Activated CD4-positive, alpha-beta memory T cell treated with anti-CD3 and anti-CD28 coated beads, Interleukin-2, amount 10 ng/mL, durations not matched to agents 7 days and 5 days (primary cell): ENCODE data around the gene DUOX1. TPM values are rescaled to one million over a fixed set of nuclear protein-coding genes. Genes with fewer than 3 reads are reported as not detected.
A peak's percentile ranks its signal among the peaks of the same experiment; 100 is the strongest.

Experiments used
- CTCF ChIA-PET: fragments of 350-600 bp; sonication (Branson Sonifier 250); formaldehyde crosslinking; loops from one replicate; lab custom pipeline; 2021; ENCODE audit warnings: antibody characterized with exemption, inconsistent platforms; lab: Charles Lee
- POLR2A ChIA-PET: fragments of 350-600 bp; sonication (Branson Sonifier 250); formaldehyde crosslinking; loops from one replicate; lab custom pipeline; 2021; ENCODE audit warnings: antibody characterized with exemption; lab: Charles Lee
- DNase-seq: peaks from one replicate; pipeline ENCODE4 v3.0.0-alpha.2; 2020
- H3K27ac Mint-ChIP-seq: one replicate; pipeline ENCODE4 v1.8.0; 2021; ENCODE audit warnings: mild to moderate bottlenecking, mixed read lengths
- H3K27me3 Mint-ChIP-seq: one replicate; pipeline ENCODE4 v1.8.0; 2021; ENCODE audit warnings: mixed read lengths
- H3K36me3 Mint-ChIP-seq: one replicate; pipeline ENCODE4 v1.8.0; 2021; ENCODE audit warnings: low read depth, mixed read lengths
- H3K4me1 Mint-ChIP-seq: one replicate; pipeline ENCODE4 v1.8.0; 2021; ENCODE audit warnings: mixed read lengths
- H3K4me3 Mint-ChIP-seq: one replicate; pipeline ENCODE4 v1.8.0; 2021; ENCODE audit warnings: mild to moderate bottlenecking, mixed read lengths
- H3K9me3 Mint-ChIP-seq: one replicate; pipeline ENCODE4 v1.8.0; 2021; ENCODE audit warnings: mixed read lengths
- total RNA-seq, 2 experiments: library from RNA; stranded (reverse); gene quantifications; one replicate each; pipeline ENCODE4 v1.2.3, GENCODE V29; 2021

Gene DUOX1
- total RNA-seq, 2 experiments from 2014 or later, result 0.08 TPM; not detected in 1

DNA sequence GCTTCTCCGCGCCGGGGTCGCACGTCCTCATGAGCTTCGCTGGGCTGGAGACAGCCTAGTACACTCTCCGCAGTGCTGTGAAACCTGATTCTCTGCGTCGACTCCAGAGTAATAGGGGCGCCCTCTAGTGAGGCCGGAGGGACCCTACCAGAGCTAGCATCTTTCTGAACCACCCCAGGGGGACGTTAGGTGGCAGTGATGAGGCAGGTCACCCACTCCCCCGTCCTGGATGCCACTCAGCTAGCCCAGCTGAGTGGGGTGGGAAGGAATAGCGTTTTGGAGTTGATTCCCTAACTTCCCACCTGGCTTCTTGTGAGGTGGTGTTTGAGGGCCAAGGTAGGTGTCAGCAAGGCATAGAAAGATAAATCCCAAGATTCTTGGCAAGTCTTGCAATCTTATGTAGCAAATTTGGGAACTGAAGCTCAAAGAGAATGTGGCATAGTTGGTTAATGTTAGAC is 11.6 kb upstream of the DUOX1 start:
- ChIA-PET POLR2A (interaction anchor here (1.2 to 1.4 kb wide), 3 partner anchors 9 to 49 kb away, joined by 3 to 6 read pairs (median 4); no protein-coding TSS in a partner anchor), CTCF (interaction anchor here (0.6 to 1.9 kb wide), 45 partner anchors 9 to 572 kb away, joined by 3 to 20 read pairs (median 4); partner anchors contain the start of genes DUOX1 and DUOXA1)
- Mint-ChIP-seq H3K4me1 (peaks cover 22% of the 10 kb centered on the region), H3K36me3 (no peaks in the 10 kb centered on the region), H3K9me3 (no peaks in the 10 kb centered on the region), H3K27ac (no peak overlapping the region), H3K4me3 (no peak overlapping the region), H3K27me3 (peaks cover 65% of the 10 kb centered on the region)
- DNase-seq, result peak; percentile 86

DNA sequence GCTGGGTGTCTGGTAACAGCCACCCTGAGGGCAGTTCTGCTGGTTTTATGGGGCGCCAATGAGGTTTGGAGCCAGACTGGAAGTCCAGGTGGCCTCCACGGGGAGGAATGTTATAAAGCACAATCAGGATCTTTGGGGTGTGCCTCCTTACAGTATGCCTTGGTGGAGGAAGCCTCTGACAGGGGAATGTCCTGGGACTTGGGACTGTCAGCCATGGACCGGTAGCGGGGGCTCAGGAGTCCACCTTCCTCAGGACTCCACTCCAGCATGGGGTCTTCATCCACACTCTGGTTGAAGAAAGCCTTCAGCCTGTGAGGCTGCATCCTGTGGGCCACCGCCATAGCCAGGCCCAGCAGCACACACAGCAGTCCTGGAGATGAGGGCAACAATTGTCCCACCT is 10.8 kb upstream of the DUOX1 start:
- no peaks in the 10 kb centered on the region for H3K9me3 Mint-ChIP-seq
- CTCF ChIA-PET, result interaction anchor here (0.8 to 1.9 kb wide), 23 partner anchors 8 to 573 kb away, joined by 3 to 20 read pairs (median 5); partner anchors contain the start of genes DUOX1 and DUOXA1
- POLR2A ChIA-PET, result interaction anchor here (1.4 kb wide), 1 partner anchor 8 kb away, joined by 3 read pairs; no protein-coding TSS in a partner anchor
- peaks cover 20% of the 10 kb centered on the region for H3K4me1 Mint-ChIP-seq
- DNase-seq, result no peak
- H3K36me3 Mint-ChIP-seq, result no peaks in the 10 kb centered on the region
- H3K27me3 Mint-ChIP-seq, result peaks cover 56% of the 10 kb centered on the region
- no peak overlapping the region for H3K4me3 Mint-ChIP-seq
- no peak overlapping the region for H3K27ac Mint-ChIP-seq

DNA sequence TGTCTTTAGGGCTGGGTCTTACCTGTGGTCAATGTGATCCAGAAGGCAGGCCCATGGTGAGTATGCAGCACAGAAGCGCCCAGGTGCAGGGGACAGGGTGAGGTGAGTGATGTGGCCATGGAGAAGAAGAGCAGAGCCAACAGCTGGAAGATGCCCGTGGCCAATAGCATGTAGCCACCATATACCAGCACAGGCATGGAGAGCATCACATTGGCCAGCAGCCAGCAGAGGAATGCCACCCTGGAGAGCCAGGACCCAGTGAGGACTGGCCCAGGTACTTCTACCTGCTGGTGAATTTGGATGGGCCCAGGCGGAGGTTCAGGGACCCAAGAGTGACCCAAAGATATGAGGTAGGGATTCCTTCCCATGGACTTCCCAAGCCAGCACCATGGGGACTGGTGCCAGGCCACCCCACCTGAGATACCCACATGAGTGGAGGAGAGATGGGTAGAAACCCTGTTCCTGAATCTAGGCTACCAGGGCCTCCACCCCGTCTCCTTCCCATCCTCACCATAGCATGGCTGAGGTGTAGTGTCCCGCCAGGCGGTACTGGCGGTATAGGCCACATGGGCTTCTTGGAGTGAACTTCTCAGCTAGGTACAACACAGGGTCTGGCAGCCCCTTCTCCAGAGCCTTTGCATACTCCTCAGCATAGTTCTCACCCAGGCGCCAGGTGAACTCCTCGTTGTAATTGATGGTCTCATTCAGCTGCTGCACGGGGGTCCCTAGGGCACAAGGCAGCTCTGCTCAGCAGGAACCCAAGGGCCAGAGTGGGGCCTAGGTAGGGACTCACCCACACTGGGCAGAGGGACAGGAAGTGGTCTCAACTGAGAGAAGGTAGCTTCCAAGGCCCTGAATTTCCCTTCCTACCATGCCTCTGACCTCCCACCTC is 9.5 kb upstream of the DUOX1 start:
- CTCF ChIA-PET, result no interaction called here
- Mint-ChIP-seq H3K4me3 (no peak overlapping the region), H3K27ac (no peak overlapping the region), H3K36me3 (no peaks in the 10 kb centered on the region), H3K4me1 (peaks cover 17% of the 10 kb centered on the region), H3K9me3 (no peaks in the 10 kb centered on the region), H3K27me3 (peaks cover 53% of the 10 kb centered on the region)
- DNase-seq, result no peak
- POLR2A ChIA-PET, result no interaction called here

DNA sequence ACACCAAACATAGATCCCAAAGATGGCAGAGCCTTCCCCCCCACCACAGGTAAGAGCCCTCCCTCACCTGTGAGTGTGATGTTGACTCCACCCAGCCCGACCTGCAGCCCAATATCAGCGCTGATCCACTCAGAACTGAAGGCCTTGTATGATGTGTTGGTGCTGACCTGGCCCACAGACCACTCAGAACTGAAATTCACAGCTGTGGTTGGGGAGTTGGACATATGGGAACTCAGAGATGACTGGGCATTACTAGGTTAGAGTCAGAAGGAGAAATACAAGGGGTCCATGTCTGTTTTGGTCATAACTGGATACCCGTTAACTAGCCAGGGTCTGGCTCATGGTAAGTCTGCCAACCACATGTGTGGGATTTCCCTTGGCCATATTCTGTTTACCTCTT is 8.8 kb upstream of the DUOX1 start:
- no peak for DNase-seq
- Mint-ChIP-seq H3K4me3 (no peak overlapping the region), H3K4me1 (peaks cover 16% of the 10 kb centered on the region), H3K27me3 (peaks cover 53% of the 10 kb centered on the region), H3K36me3 (no peaks in the 10 kb centered on the region), H3K27ac (no peak overlapping the region), H3K9me3 (no peaks in the 10 kb centered on the region)
- CTCF ChIA-PET, result interaction anchor here (1.5 kb wide), 1 partner anchor 8 kb away, joined by 4 read pairs; no protein-coding TSS in a partner anchor
- POLR2A ChIA-PET, result interaction anchor here (1.4 kb wide), 1 partner anchor 281 kb away, joined by 4 read pairs; a partner anchor contains a TSS

DNA sequence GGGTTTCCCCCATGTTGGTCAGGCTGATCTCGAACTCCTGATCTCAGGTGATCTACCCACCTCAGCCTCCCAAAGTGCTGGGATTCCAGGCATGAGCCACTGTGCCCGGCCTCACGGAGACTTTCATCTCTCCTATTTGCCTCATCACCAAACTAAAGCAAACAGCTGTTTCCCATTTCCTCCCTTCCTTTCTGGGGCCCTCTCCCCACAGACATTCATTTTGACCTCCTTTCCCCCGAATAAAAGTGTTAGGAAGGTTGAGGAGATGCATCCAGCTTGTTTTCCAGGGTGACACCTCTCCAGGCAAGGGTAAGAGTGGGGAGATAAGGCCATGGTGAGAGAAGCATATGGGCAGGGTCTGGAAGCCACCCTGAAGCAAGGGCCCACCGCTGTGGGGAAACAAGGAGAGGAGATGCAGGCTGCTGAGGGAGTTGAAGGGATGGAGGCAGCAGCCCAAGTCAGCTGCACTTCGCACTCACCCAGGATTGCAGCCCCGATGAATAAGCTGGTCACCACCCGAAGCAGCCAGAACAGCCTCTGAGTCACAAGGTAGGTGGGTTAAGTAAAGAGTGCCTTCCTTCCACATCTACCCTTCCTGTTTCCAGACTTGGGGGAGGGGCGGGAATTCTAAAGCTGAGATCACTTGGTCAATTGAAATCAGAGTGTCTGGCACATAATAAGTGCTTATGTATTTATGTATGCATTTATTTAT is 7.9 kb upstream of the DUOX1 start:
- H3K4me1 Mint-ChIP-seq, result peaks cover 14% of the 10 kb centered on the region
- H3K9me3 Mint-ChIP-seq, result no peaks in the 10 kb centered on the region
- CTCF ChIA-PET, result interaction anchor here (1.2 to 1.5 kb wide), 2 partner anchors 9 to 84 kb away, joined by 4 read pairs; no protein-coding TSS in a partner anchor
- DNase-seq, result no peak
- no peaks in the 10 kb centered on the region for H3K36me3 Mint-ChIP-seq
- H3K27ac Mint-ChIP-seq, result no peak overlapping the region
- POLR2A ChIA-PET, result interaction anchor here (1.4 kb wide), 1 partner anchor 280 kb away, joined by 4 read pairs; a partner anchor contains a TSS
- no peak overlapping the region for H3K4me3 Mint-ChIP-seq
- H3K27me3 Mint-ChIP-seq, result peaks cover 51% of the 10 kb centered on the region

DNA sequence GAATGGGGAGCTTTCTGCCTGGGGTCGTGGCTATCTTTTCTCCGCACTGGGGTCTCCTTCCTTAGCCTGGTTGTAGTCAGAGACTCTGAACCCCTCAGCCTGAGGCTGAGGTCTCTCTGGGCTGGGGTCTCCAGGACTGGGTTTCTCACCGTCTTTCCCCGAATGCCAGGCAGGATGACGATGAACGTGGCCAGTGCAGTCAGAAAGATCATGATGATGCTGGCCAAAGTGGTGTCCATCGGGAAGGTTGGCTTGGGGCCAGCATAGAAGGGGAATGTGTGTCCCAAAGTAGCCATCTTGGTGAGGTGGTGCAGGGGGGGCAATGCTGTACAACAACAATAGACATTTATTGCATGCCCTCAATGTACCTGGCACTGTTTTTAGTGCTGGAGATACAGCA is 7.1 kb upstream of the DUOX1 start:
- H3K9me3 Mint-ChIP-seq, result no peaks in the 10 kb centered on the region
- ChIA-PET CTCF (no interaction called here), POLR2A (no interaction called here)
- DNase-seq, result no peak
- H3K4me3 Mint-ChIP-seq, result no peak overlapping the region
- peaks cover 46% of the 10 kb centered on the region for H3K27me3 Mint-ChIP-seq
- peaks cover 7% of the 10 kb centered on the region for H3K4me1 Mint-ChIP-seq
- H3K27ac Mint-ChIP-seq, result no peak overlapping the region
- no peaks in the 10 kb centered on the region for H3K36me3 Mint-ChIP-seq

DNA sequence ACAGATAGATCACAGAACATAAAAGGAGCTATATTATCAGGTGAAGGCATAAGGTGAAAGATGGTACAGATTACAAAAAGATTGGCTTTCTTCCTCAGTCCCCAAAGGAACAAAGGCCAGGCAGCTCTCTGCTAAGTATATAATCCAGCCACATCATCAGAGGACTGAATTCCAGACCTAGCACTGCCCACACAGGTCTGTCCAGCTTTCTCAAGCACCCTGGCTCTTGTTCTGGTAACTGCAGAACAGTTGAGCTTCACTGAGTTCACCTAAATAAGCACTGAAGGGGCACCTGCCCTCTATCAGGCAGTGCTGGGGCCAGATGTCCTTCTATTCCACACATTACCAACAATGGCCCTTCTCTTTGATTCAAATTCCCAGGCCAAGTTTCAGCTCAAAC is 6.4 kb upstream of the DUOX1 start:
- Mint-ChIP-seq H3K4me1 (peaks cover 1% of the 10 kb centered on the region), H3K36me3 (no peaks in the 10 kb centered on the region), H3K27me3 (peaks cover 46% of the 10 kb centered on the region)

DNA sequence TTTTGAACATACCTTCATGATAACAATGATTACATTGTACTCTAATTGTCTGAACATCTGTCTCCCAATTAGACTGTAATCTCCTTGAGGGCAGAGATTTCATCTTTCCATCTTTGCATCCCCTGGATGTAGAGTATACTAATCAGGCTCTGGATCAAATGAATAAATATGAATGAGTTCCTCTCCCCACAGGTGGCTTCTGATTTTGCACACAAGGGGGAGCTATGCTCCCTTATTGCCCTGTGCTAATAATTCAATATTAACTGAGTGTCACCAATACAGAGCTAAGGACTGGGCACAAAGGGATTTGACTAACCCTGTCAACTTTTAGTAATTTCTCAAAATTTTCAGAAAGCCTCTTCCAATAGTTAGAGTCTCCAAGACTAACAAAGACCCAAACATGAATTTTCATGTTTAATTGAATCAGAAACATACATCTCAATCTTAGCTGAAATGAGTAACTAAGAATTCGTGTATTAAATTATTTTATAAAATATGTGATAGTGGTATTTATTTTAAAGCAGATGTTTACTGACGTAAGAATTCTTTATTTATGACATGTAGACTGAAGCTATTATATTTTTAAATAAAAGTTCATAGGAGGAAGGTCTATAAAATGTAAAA is 3.1 kb upstream of the DUOX1 start:
- Mint-ChIP-seq H3K36me3 (no peaks in the 10 kb centered on the region), H3K4me1 (peaks cover 3% of the 10 kb centered on the region), H3K27ac (no peak overlapping the region), H3K9me3 (no peaks in the 10 kb centered on the region), H3K27me3 (peaks cover 58% of the 10 kb centered on the region), H3K4me3 (no peak overlapping the region)
- CTCF ChIA-PET, result interaction anchor here (0.7 to 1.7 kb wide), 12 partner anchors 8 to 152 kb away, joined by 3 to 20 read pairs (median 4); partner anchors contain the start of genes DUOX2 and DUOXA2
- POLR2A ChIA-PET, result interaction anchor here (0.9 kb wide), 1 partner anchor 8 kb away, joined by 3 read pairs; no protein-coding TSS in a partner anchor
- DNase-seq, result peak; percentile 37

More for the DNA sequence above, 6.4 kb upstream of the DUOX1 start:
- ChIA-PET CTCF (no interaction called here), POLR2A (interaction anchor here (1.5 kb wide), 1 partner anchor 10 kb away, joined by 3 read pairs; no protein-coding TSS in a partner anchor)
- Mint-ChIP-seq H3K27ac (no peak overlapping the region), H3K9me3 (no peaks in the 10 kb centered on the region), H3K4me3 (no peak overlapping the region)
- DNase-seq, result no peak

DNA sequence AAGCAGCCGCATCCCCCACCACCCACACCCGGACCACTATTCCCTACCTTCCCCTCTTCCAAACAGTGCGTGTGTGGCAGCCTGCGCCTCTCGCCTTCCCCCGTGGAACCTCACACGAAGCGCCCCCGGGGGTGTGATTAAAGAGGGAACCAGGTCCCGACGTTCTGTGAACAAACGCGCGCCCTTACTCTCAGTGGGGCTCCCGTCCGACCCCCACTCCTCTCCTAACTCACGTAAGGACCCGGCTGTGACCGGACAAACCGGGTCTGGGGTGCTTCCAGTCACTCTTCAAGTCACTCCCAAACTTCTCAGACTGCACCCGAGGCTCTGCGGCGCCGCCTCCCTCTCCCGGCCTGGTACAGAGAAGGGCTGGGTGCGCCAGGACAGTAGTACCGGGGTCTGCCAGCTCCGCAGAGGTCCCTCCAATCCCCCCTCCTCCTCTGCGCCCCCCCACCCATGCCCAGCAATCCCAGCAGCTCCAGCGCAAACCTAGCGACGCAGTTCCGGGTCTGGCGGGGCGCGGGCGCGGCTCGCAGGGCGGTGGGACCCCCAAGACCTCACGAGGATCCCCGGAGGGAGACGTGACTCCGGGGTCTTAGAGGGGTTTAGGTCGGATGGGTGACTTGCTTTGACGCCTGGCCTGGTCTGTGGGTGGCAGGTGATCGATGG is 689 bp upstream of the DUOX1 start:
- ChIA-PET POLR2A (no interaction called here), CTCF (interaction anchor here (1.0 to 1.8 kb wide), 2 partner anchors 11 kb away, joined by 5 read pairs; no protein-coding TSS in a partner anchor)
- H3K27ac Mint-ChIP-seq, result no peak overlapping the region
- peaks cover 65% of the 10 kb centered on the region for H3K27me3 Mint-ChIP-seq
- H3K36me3 Mint-ChIP-seq, result no peaks in the 10 kb centered on the region
- H3K4me1 Mint-ChIP-seq, result peaks cover 3% of the 10 kb centered on the region
- DNase-seq, result no peak
- H3K9me3 Mint-ChIP-seq, result no peaks in the 10 kb centered on the region
- H3K4me3 Mint-ChIP-seq, result no peak overlapping the region

DNA sequence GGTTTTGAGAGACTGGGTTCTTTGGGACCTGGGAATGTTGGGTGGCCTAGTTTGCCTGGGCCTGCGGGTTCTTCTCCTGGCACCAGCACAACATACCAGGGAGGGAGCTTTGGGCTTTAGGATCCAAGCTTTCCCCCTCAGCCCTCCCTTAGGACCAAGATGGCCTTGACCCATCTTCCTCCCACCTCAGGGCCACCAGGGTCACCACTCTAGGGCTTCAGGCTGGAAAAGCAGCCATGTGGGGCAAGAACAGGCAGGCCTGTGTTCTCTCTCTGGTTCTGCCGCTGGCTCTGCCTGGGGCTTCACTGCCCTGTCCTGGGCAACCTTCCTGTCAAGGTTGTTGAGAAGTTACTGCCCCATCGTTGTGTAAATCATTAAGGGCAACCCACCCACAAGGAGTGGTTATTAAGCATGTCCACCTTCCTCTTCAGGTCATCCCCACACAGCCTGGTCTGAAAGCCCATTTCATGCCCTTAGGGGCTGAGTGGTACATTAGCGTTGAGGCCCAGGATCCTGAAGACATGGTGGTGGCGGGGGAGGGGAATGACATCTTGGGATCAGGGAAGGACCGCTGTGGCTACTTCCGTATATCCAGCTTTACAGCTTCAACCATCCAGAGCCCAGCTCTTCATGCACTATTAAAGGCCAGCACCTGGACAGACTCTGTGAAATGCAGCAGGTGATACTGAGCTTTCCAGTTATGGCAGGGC is 652 bp downstream of the DUOX1 start:
- H3K4me3 Mint-ChIP-seq, result no peak overlapping the region
- H3K27me3 Mint-ChIP-seq, result peaks cover 65% of the 10 kb centered on the region

DNA sequence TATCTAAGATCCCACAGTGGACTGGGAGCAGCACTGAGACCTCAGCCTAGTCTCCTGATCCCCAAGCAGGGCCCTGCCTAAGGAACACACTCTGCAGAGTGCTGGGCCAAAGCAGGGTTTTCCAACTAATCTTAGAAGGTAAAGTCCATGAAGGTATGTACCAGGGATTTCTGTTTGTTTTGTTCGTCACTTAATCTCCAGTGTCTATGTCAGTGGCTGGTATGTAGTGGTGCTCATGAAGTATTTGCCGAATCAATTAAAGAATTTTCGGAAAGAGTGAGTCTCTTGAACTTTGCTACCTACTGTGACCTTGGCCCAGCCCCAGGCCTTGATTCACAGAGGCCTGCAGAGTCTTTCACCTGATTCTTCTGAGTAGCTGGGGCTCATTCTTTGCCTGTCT is 1.7 kb downstream of the DUOX1 start:
- ChIA-PET POLR2A (interaction anchor here (1.4 kb wide), 1 partner anchor 8 kb away, joined by 3 read pairs; no protein-coding TSS in a partner anchor), CTCF (interaction anchor here (1.2 to 2.8 kb wide), 2 partner anchors 13 to 32 kb away, joined by 3 to 11 read pairs; no protein-coding TSS in a partner anchor)
- DNase-seq, result no peak
- H3K27ac Mint-ChIP-seq, result no peak overlapping the region
- H3K27me3 Mint-ChIP-seq, result peaks cover 60% of the 10 kb centered on the region
- H3K4me1 Mint-ChIP-seq, result peaks cover 14% of the 10 kb centered on the region
- H3K36me3 Mint-ChIP-seq, result no peaks in the 10 kb centered on the region
- no peak overlapping the region for H3K4me3 Mint-ChIP-seq
- H3K9me3 Mint-ChIP-seq, result no peaks in the 10 kb centered on the region

More for the DNA sequence above, 652 bp downstream of the DUOX1 start:
- ChIA-PET POLR2A (interaction anchor here (1.1 to 1.4 kb wide), 4 partner anchors 9 to 149 kb away, joined by 3 read pairs; partner anchors contain the start of genes DUOX2 and DUOXA2), CTCF (interaction anchor here (1.2 to 1.8 kb wide), 2 partner anchors 12 to 33 kb away, joined by 3 to 5 read pairs; no protein-coding TSS in a partner anchor)
- H3K9me3 Mint-ChIP-seq, result no peaks in the 10 kb centered on the region
- no peak for DNase-seq
- H3K4me1 Mint-ChIP-seq, result peaks cover 9% of the 10 kb centered on the region
- no peak overlapping the region for H3K27ac Mint-ChIP-seq
- no peaks in the 10 kb centered on the region for H3K36me3 Mint-ChIP-seq
